HEK293 (cell line): Measurements from ENCODE around the gene SLC30A3.

ENCODE experiments used
- CTCF ChIA-PET: fragments of 350-600 bp; formaldehyde crosslinking; extraction: SDS; loops from one replicate; lab custom pipeline; 2021; ENCODE audit warnings: antibody characterized with exemption; lab: Yijun Ruan, JAX
- POLR2A ChIA-PET: fragments of 300-600 bp; formaldehyde crosslinking; extraction: SDS; loops from one replicate; lab custom pipeline; 2020; ENCODE audit warnings: antibody characterized with exemption, inconsistent platforms; lab: Yijun Ruan, JAX
- H3K27ac ChIP-seq: fragments of 200-500 bp; sonication (Bioruptor generic); 2 replicates; pipeline ENCODE4 v1.5.1; 2014; ENCODE audit warnings: low read depth, low read length, control low read depth, inconsistent platforms; ENCODE audit errors: extremely low read depth
- H3K36me3 ChIP-seq, 2 experiments: fragments of 200-500 bp in 1 of 2; sonication (Bioruptor generic) in 1 of 2; 1 replicate in 1 of 2; 2 replicates in 1 of 2; pipeline ENCODE4 v1.5.1; 2014 to 2017; ENCODE audit warnings: inconsistent platforms in 2 of 2, low read length in 2 of 2; ENCODE audit not compliant: control insufficient read depth in 2 of 2, insufficient read depth in 1 of 2
- H3K4me1 ChIP-seq: fragments of 200-500 bp; sonication (Bioruptor generic); 2 replicates; pipeline ENCODE4 v1.5.1; 2014; ENCODE audit warnings: mild to moderate bottlenecking, low read length, inconsistent platforms; ENCODE audit not compliant: control insufficient read depth, insufficient read depth
- H3K4me3 ChIP-seq: 2 replicates; pipeline ENCODE4 v1.5.1; 2011; ENCODE audit warnings: low read depth, mild to moderate bottlenecking, control low read depth, low read length, moderate library complexity
- H3K9me3 ChIP-seq: fragments of 200-500 bp; sonication (Bioruptor generic); 2 replicates; pipeline ENCODE4 v1.5.1; 2014; ENCODE audit warnings: low read depth, low read length, inconsistent platforms; ENCODE audit not compliant: control insufficient read depth, insufficient read depth
- GLIS2 ChIP-seq: fragments of 450-650 bp; formaldehyde crosslinking; IDR thresholded peaks from 2 replicates; pipeline ENCODE4 v1.5.1; 2016; ENCODE audit warnings: missing biosample characterization, missing genetic modification characterization
- SP2 ChIP-seq: fragments of 450-650 bp; formaldehyde crosslinking; IDR thresholded peaks from 2 replicates; pipeline ENCODE4 v1.5.1; 2016; ENCODE audit warnings: missing biosample characterization, missing genetic modification characterization
- WT1 ChIP-seq: fragments of 450-650 bp; formaldehyde crosslinking; IDR thresholded peaks from 2 replicates; pipeline ENCODE4 v1.5.1; 2016; ENCODE audit warnings: missing biosample characterization, missing genetic modification characterization
- YY1 ChIP-seq: fragments of 450-650 bp; formaldehyde crosslinking; IDR thresholded peaks from 2 replicates; pipeline ENCODE4 v1.5.1; 2018; ENCODE audit warnings: missing biosample characterization, missing genetic modification characterization
- ZBTB11 ChIP-seq: fragments of 450-650 bp; formaldehyde crosslinking; conservative IDR thresholded peaks from 2 replicates; pipeline ENCODE4 v1.5.1; 2016; ENCODE audit warnings: low read depth, missing biosample characterization, missing genetic modification characterization
- ZBTB8A ChIP-seq: fragments of 450-650 bp; formaldehyde crosslinking; IDR thresholded peaks from 2 replicates; pipeline ENCODE4 v1.5.1; 2016; ENCODE audit warnings: missing biosample characterization, missing genetic modification characterization
- ZFHX2 ChIP-seq: fragments of 450-650 bp; formaldehyde crosslinking; conservative IDR thresholded peaks from 2 replicates; pipeline ENCODE4 v1.5.1; 2016; ENCODE audit warnings: missing biosample characterization, missing genetic modification characterization
- ZFP69B ChIP-seq: fragments of 450-650 bp; formaldehyde crosslinking; IDR thresholded peaks from 2 replicates; pipeline ENCODE4 v1.5.1; 2016; ENCODE audit warnings: missing biosample characterization, missing genetic modification characterization
- ZNF10 ChIP-seq: fragments of 450-650 bp; formaldehyde crosslinking; IDR thresholded peaks from 2 replicates; pipeline ENCODE4 v1.5.1; 2017; ENCODE audit warnings: missing biosample characterization, missing genetic modification characterization
- ZNF155 ChIP-seq: fragments of 450-650 bp; formaldehyde crosslinking; IDR thresholded peaks from 2 replicates; pipeline ENCODE4 v1.5.1; 2016; ENCODE audit warnings: missing biosample characterization, missing genetic modification characterization
- ZNF174 ChIP-seq: fragments of 450-650 bp; formaldehyde crosslinking; IDR thresholded peaks from 2 replicates; pipeline ENCODE4 v1.5.0; 2017; ENCODE audit warnings: missing biosample characterization, mild to moderate bottlenecking, missing genetic modification characterization
- ZNF221 ChIP-seq: fragments of 450-650 bp; formaldehyde crosslinking; IDR thresholded peaks from 2 replicates; pipeline ENCODE4 v1.5.1; 2017; ENCODE audit warnings: missing biosample characterization, missing genetic modification characterization, borderline replicate concordance
- ZNF223 ChIP-seq: fragments of 450-650 bp; formaldehyde crosslinking; IDR thresholded peaks from 2 replicates; pipeline ENCODE4 v1.5.1; 2016; ENCODE audit warnings: missing biosample characterization, missing genetic modification characterization
- ZNF248 ChIP-seq: fragments of 450-650 bp; formaldehyde crosslinking; IDR thresholded peaks from 2 replicates; pipeline ENCODE4 v1.5.1; 2017; ENCODE audit warnings: missing biosample characterization, missing genetic modification characterization
- ZNF324 ChIP-seq: fragments of 450-650 bp; formaldehyde crosslinking; IDR thresholded peaks from 2 replicates; pipeline ENCODE4 v1.5.1; 2016; ENCODE audit warnings: missing biosample characterization, missing genetic modification characterization
- ZNF341 ChIP-seq: fragments of 450-650 bp; formaldehyde crosslinking; IDR thresholded peaks from 2 replicates; pipeline ENCODE4; 2016; ENCODE audit warnings: low read depth, missing biosample characterization, missing genetic modification characterization
- ZNF394 ChIP-seq: fragments of 450-650 bp; formaldehyde crosslinking; IDR thresholded peaks from 2 replicates; pipeline ENCODE4 v1.5.1; 2016; ENCODE audit warnings: missing biosample characterization, missing genetic modification characterization, mild to moderate bottlenecking, moderate library complexity, borderline replicate concordance
- ZNF501 ChIP-seq: fragments of 450-650 bp; formaldehyde crosslinking; IDR thresholded peaks from 2 replicates; pipeline ENCODE4 v1.5.1; 2016; ENCODE audit warnings: missing biosample characterization, missing genetic modification characterization
- ZNF544 ChIP-seq: fragments of 450-650 bp; formaldehyde crosslinking; IDR thresholded peaks from 2 replicates; pipeline ENCODE4 v1.5.0; 2017; ENCODE audit warnings: missing biosample characterization, missing genetic modification characterization
- ZNF561 ChIP-seq: fragments of 450-650 bp; IDR thresholded peaks from 2 replicates; pipeline ENCODE4 v1.5.1; 2018; ENCODE audit warnings: missing biosample characterization, missing genetic modification characterization, borderline replicate concordance
- ZNF580 ChIP-seq: fragments of 450-650 bp; formaldehyde crosslinking; IDR thresholded peaks from 2 replicates; pipeline ENCODE4 v1.5.1; 2016; ENCODE audit warnings: missing biosample characterization, missing genetic modification characterization
- ZNF626 ChIP-seq: fragments of 450-650 bp; sonication (Bioruptor Pico); formaldehyde crosslinking; IDR thresholded peaks from 2 replicates; pipeline ENCODE4 v1.5.1; 2018; ENCODE audit warnings: missing biosample characterization, missing genetic modification characterization, inconsistent platforms
- ZNF654 ChIP-seq: fragments of 450-650 bp; formaldehyde crosslinking; IDR thresholded peaks from 2 replicates; pipeline ENCODE4 v1.5.1; 2016; ENCODE audit warnings: low read depth, missing biosample characterization, missing genetic modification characterization
- ZNF660 ChIP-seq: fragments of 450-650 bp; IDR thresholded peaks from 2 replicates; pipeline ENCODE4 v1.5.1; 2018; ENCODE audit warnings: missing biosample characterization, mild to moderate bottlenecking, missing genetic modification characterization
- ZNF692 ChIP-seq: fragments of 450-650 bp; formaldehyde crosslinking; IDR thresholded peaks from 2 replicates; pipeline ENCODE4 v1.5.1; 2016; ENCODE audit warnings: missing biosample characterization, missing genetic modification characterization
- ZNF777 ChIP-seq: fragments of 450-650 bp; formaldehyde crosslinking; IDR thresholded peaks from 2 replicates; pipeline ENCODE4 v1.5.1; 2017; ENCODE audit warnings: missing biosample characterization, missing genetic modification characterization, borderline replicate concordance
- TF ChIP-seq, protein P1 (sequence below): fragments of 450-650 bp; formaldehyde crosslinking; IDR thresholded peaks from 2 replicates; pipeline ENCODE4 v1.5.1; 2017; ENCODE audit warnings: missing biosample characterization, missing genetic modification characterization
- TF ChIP-seq, protein P2 (sequence below): fragments of 450-650 bp; IDR thresholded peaks from 2 replicates; pipeline ENCODE4 v1.5.1; 2018; ENCODE audit warnings: missing biosample characterization, missing genetic modification characterization

SLC30A3 gene

DNA sequence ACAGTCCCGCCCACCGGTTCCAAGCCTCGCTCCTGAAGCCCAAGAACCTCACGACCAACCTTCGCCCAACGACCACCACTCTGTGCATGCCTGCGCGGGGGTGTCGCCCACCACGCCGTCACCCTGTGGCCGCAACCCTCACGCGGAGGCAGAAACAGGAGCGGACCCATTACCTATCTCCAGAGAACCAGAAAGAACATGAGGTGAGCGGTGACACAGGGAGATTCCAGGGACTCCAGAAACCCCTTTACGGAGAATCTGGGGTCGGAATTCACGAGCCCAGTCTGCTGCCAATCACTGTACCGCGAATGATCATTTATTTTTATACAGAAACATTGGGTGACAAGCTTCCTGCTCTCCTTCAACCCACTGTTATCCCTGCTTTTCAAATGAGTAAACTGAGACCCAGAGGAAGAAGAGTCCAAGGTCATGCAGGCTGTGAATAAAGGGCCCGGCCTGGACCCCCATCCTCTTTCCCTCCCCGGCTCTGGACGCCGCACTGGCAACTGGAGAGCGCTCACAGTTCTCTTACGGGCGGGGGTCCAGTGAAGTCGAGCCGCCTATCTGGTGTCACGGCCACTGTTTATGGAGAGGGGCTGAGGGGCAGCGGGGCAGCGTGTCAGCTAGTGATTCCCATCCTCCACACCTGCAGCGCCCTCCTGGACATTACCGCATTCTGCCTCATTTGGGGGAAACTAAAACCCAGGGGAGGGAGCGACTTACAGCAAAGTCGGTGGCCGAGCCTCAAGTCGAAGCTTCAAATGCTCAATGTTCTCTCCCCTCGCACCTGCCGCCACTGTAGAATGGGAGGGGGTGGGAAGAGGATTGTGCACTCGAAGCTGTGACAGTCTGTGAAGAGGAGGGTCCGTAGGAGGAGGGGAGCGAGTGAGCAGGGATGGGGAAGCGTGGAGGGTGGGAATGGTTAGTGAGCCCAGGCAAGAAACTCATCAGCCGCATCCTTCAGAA is 723 bp upstream of the SLC30A3 start (continued):
- TF ChIP-seq, protein P1, sequence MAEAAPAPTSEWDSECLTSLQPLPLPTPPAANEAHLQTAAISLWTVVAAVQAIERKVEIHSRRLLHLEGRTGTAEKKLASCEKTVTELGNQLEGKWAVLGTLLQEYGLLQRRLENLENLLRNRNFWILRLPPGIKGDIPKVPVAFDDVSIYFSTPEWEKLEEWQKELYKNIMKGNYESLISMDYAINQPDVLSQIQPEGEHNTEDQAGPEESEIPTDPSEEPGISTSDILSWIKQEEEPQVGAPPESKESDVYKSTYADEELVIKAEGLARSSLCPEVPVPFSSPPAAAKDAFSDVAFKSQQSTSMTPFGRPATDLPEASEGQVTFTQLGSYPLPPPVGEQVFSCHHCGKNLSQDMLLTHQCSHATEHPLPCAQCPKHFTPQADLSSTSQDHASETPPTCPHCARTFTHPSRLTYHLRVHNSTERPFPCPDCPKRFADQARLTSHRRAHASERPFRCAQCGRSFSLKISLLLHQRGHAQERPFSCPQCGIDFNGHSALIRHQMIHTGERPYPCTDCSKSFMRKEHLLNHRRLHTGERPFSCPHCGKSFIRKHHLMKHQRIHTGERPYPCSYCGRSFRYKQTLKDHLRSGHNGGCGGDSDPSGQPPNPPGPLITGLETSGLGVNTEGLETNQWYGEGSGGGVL (tag by site-specific recombination), result peak; percentile 84
- no peak for TF ChIP-seq WT1
- peak; percentile 96 for TF ChIP-seq ZFHX2 (tag by site-specific recombination)
- TF ChIP-seq, protein P2, sequence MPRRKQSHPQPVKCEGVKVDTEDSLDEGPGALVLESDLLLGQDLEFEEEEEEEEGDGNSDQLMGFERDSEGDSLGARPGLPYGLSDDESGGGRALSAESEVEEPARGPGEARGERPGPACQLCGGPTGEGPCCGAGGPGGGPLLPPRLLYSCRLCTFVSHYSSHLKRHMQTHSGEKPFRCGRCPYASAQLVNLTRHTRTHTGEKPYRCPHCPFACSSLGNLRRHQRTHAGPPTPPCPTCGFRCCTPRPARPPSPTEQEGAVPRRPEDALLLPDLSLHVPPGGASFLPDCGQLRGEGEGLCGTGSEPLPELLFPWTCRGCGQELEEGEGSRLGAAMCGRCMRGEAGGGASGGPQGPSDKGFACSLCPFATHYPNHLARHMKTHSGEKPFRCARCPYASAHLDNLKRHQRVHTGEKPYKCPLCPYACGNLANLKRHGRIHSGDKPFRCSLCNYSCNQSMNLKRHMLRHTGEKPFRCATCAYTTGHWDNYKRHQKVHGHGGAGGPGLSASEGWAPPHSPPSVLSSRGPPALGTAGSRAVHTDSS, result 0 out of 2 replicates have a peak, but pooled peaks have one; percentile 16
- no peak for TF ChIP-seq ZNF654 (tag by site-specific recombination)
- peak; percentile 1; the same call in 1 of the 2 replicates for TF ChIP-seq ZBTB8A (tag by site-specific recombination)
- TF ChIP-seq ZNF660 (tag by site-specific recombination), result no peak
- peak; percentile 83 for TF ChIP-seq ZNF223 (tag by site-specific recombination)
- no peak for TF ChIP-seq ZNF692
- TF ChIP-seq GLIS2 (tag by site-specific recombination), result no peak
- TF ChIP-seq SP2 (tag by site-specific recombination), result peak; percentile 62
- 0 out of 2 replicates have a peak, but pooled peaks have one; percentile 7 for TF ChIP-seq ZNF10 (tag by site-specific recombination)

- Histone ChIP-seq H3K9me3 (no peaks in the 10 kb centered on the region), H3K4me1 (peaks cover 9% of the 10 kb centered on the region), H3K36me3 (peaks cover 0 to 11% of the 10 kb centered on the region in 2 experiments; a peak in 1 of 3 replicates), H3K4me3 (peak overlapping the region; percentile 6), H3K27ac (peak overlapping the region; percentile 60; the same call in 1 of the 2 replicates)
- POLR2A ChIA-PET, result no interaction called here
- TF ChIP-seq ZNF155 (tag by site-specific recombination) (no peak), ZNF626 (tag by site-specific recombination) (no peak), ZNF174 (tag by site-specific recombination) (no peak), ZFP69B (tag by site-specific recombination) (no peak), ZNF544 (tag by site-specific recombination) (no peak), ZNF394 (tag by site-specific recombination) (no peak), ZNF501 (no peak), ZNF580 (tag by site-specific recombination) (no peak), ZBTB11 (no peak), YY1 (tag by site-specific recombination) (no peak), ZNF324 (tag by site-specific recombination) (no peak), ZNF221 (no peak), ZNF248 (tag by site-specific recombination) (no peak), ZNF777 (tag by site-specific recombination) (no peak), ZNF341 (tag by site-specific recombination) (no peak), ZNF561 (tag by site-specific recombination) (no peak)
- CTCF ChIA-PET, result interaction anchor here (1.1 to 6.2 kb wide), 2 partner anchors 11 to 19 kb away, joined by 3 to 96 read pairs; partner anchors contain the start of gene TRIM54
These were observed 935 bp downstream of the SLC30A3 start for GRCh38 chr2:27261926-27262298.
